SK-N-SH (cell line): ENCODE data around the gene TFF3. TPM values are rescaled to one million over a fixed set of nuclear protein-coding genes. Genes with fewer than 3 reads are reported as not detected.

Experiments used
- CTCF ChIA-PET: fragments of 300-600, 350-600 bp; formaldehyde crosslinking; extraction: SDS; loops from one replicate; lab custom pipeline; 2021; lab: Yijun Ruan, JAX
- POLR2A ChIA-PET: fragments of 350-600 bp; sonication (Branson Sonifier 250); formaldehyde crosslinking; extraction: SDS; loops from one replicate; lab custom pipeline; 2020; ENCODE audit warnings: antibody characterized with exemption, inconsistent platforms; lab: Yijun Ruan, JAX
- DNase-seq: peaks from one replicate; pipeline ENCODE4 v3.0.0; 2012
- H2AFZ ChIP-seq: fragments of 200-600 bp; sonication (generic); 2 replicates; pipeline ENCODE4 v1.8.1; 2016; ENCODE audit warnings: antibody characterized with exemption, mild to moderate bottlenecking, low read depth
- H3F3A ChIP-seq: fragments of 200-600 bp; sonication (generic); replicated peaks from 2 replicates; pipeline ENCODE3; 2016; ENCODE audit warnings: antibody characterized with exemption, mild to moderate bottlenecking; ENCODE audit not compliant: insufficient read depth
- H3K27ac ChIP-seq, 2 experiments: fragments of 200-500 bp in 1 of 2; fragments of 200-600 bp in 1 of 2; sonication (Bioruptor generic) in 1 of 2; sonication (generic), shearing (Covaris generic) in 1 of 2; 2 replicates each; pipeline versions ENCODE4 v1.5.1 to v1.6.1; 2014 to 2016; ENCODE audit warnings: low read depth in 2 of 2, inconsistent platforms in 1 of 2, low read length in 1 of 2, mild to moderate bottlenecking in 1 of 2, mixed read lengths in 1 of 2
- H3K27me3 ChIP-seq: fragments of 200-600 bp; sonication (generic), shearing (Covaris generic); 2 replicates; pipeline ENCODE4 v1.6.1; 2016; ENCODE audit warnings: mixed run types; ENCODE audit not compliant: insufficient read depth
- H3K36me3 ChIP-seq, 2 experiments: fragments of 200-500 bp in 1 of 2; fragments of 200-600 bp in 1 of 2; sonication (Bioruptor generic) in 1 of 2; sonication (generic) in 1 of 2; replicated peaks in 1 of 2; 2 replicates each; pipeline versions ENCODE3 to v1.5.1; 2014 to 2016; ENCODE audit warnings: low read length in 1 of 2, mild to moderate bottlenecking in 1 of 2; ENCODE audit not compliant: insufficient read depth in 2 of 2, control insufficient read depth in 1 of 2
- H3K4me1 ChIP-seq, 2 experiments: fragments of 200-500 bp in 1 of 2; fragments of 200-600 bp in 1 of 2; sonication (Bioruptor generic) in 1 of 2; sonication (generic), shearing (Covaris generic) in 1 of 2; 2 replicates each; pipeline versions ENCODE4 v1.5.1 to v1.6.1; 2014 to 2016; ENCODE audit warnings: low read depth in 1 of 2, low read length in 1 of 2, mixed run types in 1 of 2; ENCODE audit not compliant: insufficient read depth in 2 of 2, control insufficient read depth in 1 of 2
- H3K4me2 ChIP-seq: fragments of 200-600 bp; sonication (generic), shearing (Covaris generic); 2 replicates; pipeline ENCODE4 v1.6.1; 2017; ENCODE audit warnings: mixed run types
- H3K4me3 ChIP-seq, 2 experiments: fragments of 200-500 bp in 1 of 2; fragments of 200-600 bp in 1 of 2; sonication (Bioruptor generic) in 1 of 2; sonication (generic), shearing (Covaris generic) in 1 of 2; 2 replicates each; pipeline versions ENCODE4 v1.5.1 to v1.8.1; 2014 to 2016; ENCODE audit warnings: low read depth in 2 of 2, inconsistent platforms in 1 of 2, low read length in 1 of 2, mild to moderate bottlenecking in 1 of 2, mixed read lengths in 1 of 2, moderate library complexity in 1 of 2
- H3K79me2 ChIP-seq: fragments of 200-600 bp; sonication (generic); 2 replicates; pipeline ENCODE4 v1.8.1; 2017; ENCODE audit warnings: mild to moderate bottlenecking; ENCODE audit not compliant: insufficient read depth
- H3K9ac ChIP-seq: fragments of 200-600 bp; sonication (generic); 2 replicates; pipeline ENCODE4 v1.6.1; 2017; ENCODE audit warnings: mixed run types
- H3K9me2 ChIP-seq: fragments of 200-600 bp; sonication (generic); 2 replicates; pipeline ENCODE4 v1.6.1; 2017; ENCODE audit warnings: mixed run types
- H3K9me3 ChIP-seq: fragments of 200-600 bp; sonication (generic); 2 replicates; pipeline ENCODE4 v1.6.1; 2017; ENCODE audit warnings: mixed run types, mild to moderate bottlenecking, moderate library complexity
- H4K20me1 ChIP-seq: fragments of 200-600 bp; sonication (generic); 2 replicates; pipeline ENCODE4 v1.6.1; 2017; ENCODE audit warnings: mild to moderate bottlenecking, mixed run types; ENCODE audit not compliant: insufficient read depth
- EZH2phosphoT487 ChIP-seq: fragments of 200-600 bp; sonication (generic); IDR thresholded peaks from 2 replicates; pipeline ENCODE4 v1.6.1; 2017; ENCODE audit warnings: low read depth, mixed run types, mild to moderate bottlenecking, antibody characterized with exemption, moderate library complexity, borderline replicate concordance
- FOSL2 ChIP-seq: IDR thresholded peaks from 2 replicates; pipeline ENCODE4 v1.4.0; 2012; ENCODE audit warnings: low read depth, mild to moderate bottlenecking, moderate library complexity, borderline replicate concordance
- FOXJ3 ChIP-seq: sonication (generic); formaldehyde crosslinking; IDR thresholded peaks from 2 replicates; pipeline ENCODE4 v1.5.1; 2020; ENCODE audit warnings: mild to moderate bottlenecking, missing genetic modification reagents
- FOXM1 ChIP-seq: IDR thresholded peaks from 2 replicates; pipeline ENCODE4 v1.4.0; 2012; ENCODE audit warnings: low read depth, mild to moderate bottlenecking
- GATA2 ChIP-seq: sonication (generic); formaldehyde crosslinking; IDR thresholded peaks from 2 replicates; pipeline ENCODE4 v1.5.0; 2020; ENCODE audit warnings: mild to moderate bottlenecking, missing genetic modification reagents
- RFX5 ChIP-seq: IDR thresholded peaks from 2 replicates; pipeline ENCODE4 v1.6.1; 2012; ENCODE audit warnings: mild to moderate bottlenecking, improper control_type of control experiment, low read length
- RXRA ChIP-seq: IDR thresholded peaks from 2 replicates; pipeline ENCODE4 v1.4.0; 2012; ENCODE audit warnings: low read depth, mild to moderate bottlenecking, borderline replicate concordance
- TAF1 ChIP-seq: IDR thresholded peaks from 2 replicates; pipeline ENCODE4 v1.6.1; 2012; ENCODE audit warnings: low read depth, mild to moderate bottlenecking, low read length, moderate library complexity, borderline replicate concordance
- TCF12 ChIP-seq: IDR thresholded peaks from 2 replicates; pipeline ENCODE4 v1.4.0; 2012
- ZBTB33 ChIP-seq: IDR thresholded peaks from 2 replicates; pipeline ENCODE4 v1.4.0; 2012; ENCODE audit warnings: low read depth, borderline replicate concordance
- WGBS: methylation state at CpG from one replicate; pipeline ENCODE4 v1.1.6; 2017; ENCODE audit warnings: low lambda C conversion rate; 5-methylcytosine and 5-hydroxymethylcytosine counted together
- polyA plus RNA-seq, 3 experiments: library from polyadenylated mRNA; depleted of rRNA; stranded (reverse); fragments of >200 nt; gene quantifications; 2 replicates each; pipeline ENCODE4 v1.2.3, GENCODE V29; 2012
- TF ChIP-seq, protein P1 (sequence below): IDR thresholded peaks from 2 replicates; pipeline ENCODE4 v1.4.0; 2012; ENCODE audit warnings: low read depth, borderline replicate concordance
- TF ChIP-seq, protein P2 (sequence below): IDR thresholded peaks from 2 replicates; pipeline ENCODE4; 2012
- TF ChIP-seq, protein P3 (sequence below): fragments of 200-600 bp; sonication (generic); IDR thresholded peaks from 2 replicates; pipeline ENCODE4 v1.6.1; 2017; ENCODE audit warnings: antibody characterized with exemption, mild to moderate bottlenecking, moderate library complexity
- TF ChIP-seq, protein P4 (sequence below): fragments of 150-350 bp; IDR thresholded peaks from 2 replicates; pipeline ENCODE4 v1.6.1; 2017; ENCODE audit warnings: antibody characterized with exemption, low read length, low read depth, borderline replicate concordance
- TF ChIP-seq, protein P5 (sequence below): IDR thresholded peaks from 2 replicates; pipeline ENCODE4 v1.6.1; 2012; ENCODE audit warnings: mild to moderate bottlenecking, low read depth, low read length, moderate library complexity

The TFF3 gene
- polyA plus RNA-seq, 1 of the 3 experiments (the other 2 are of a cell fraction), result not detected

- WGBS, result 44% methylated on average over 4 of the region's 4 CpGs
- Histone ChIP-seq H3K4me3 (no peak overlapping the region), H3F3A (no peaks in the 10 kb centered on the region), H3K79me2 (no peaks in the 10 kb centered on the region), H3K27ac (no peak overlapping the region), H3K4me2 (no peak overlapping the region)
- no peak for DNase-seq
- TF ChIP-seq ZBTB33 (no peak), TAF1 (no peak), RXRA (no peak), RFX5 (no peak), FOXM1 (no peak), GATA2 (CRISPR knock-in tag) (no peak), FOSL2 (no peak), FOXJ3 (CRISPR knock-in tag) (no peak), EZH2phosphoT487 (no peak), TCF12 (no peak)
- TF ChIP-seq, protein P1, sequence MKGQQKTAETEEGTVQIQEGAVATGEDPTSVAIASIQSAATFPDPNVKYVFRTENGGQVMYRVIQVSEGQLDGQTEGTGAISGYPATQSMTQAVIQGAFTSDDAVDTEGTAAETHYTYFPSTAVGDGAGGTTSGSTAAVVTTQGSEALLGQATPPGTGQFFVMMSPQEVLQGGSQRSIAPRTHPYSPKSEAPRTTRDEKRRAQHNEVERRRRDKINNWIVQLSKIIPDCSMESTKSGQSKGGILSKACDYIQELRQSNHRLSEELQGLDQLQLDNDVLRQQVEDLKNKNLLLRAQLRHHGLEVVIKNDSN, result no peak
- TF ChIP-seq, protein P2, sequence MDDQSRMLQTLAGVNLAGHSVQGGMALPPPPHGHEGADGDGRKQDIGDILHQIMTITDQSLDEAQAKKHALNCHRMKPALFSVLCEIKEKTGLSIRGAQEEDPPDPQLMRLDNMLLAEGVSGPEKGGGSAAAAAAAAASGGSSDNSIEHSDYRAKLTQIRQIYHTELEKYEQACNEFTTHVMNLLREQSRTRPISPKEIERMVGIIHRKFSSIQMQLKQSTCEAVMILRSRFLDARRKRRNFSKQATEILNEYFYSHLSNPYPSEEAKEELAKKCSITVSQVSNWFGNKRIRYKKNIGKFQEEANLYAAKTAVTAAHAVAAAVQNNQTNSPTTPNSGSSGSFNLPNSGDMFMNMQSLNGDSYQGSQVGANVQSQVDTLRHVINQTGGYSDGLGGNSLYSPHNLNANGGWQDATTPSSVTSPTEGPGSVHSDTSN, result no peak
- TF ChIP-seq, protein P3, sequence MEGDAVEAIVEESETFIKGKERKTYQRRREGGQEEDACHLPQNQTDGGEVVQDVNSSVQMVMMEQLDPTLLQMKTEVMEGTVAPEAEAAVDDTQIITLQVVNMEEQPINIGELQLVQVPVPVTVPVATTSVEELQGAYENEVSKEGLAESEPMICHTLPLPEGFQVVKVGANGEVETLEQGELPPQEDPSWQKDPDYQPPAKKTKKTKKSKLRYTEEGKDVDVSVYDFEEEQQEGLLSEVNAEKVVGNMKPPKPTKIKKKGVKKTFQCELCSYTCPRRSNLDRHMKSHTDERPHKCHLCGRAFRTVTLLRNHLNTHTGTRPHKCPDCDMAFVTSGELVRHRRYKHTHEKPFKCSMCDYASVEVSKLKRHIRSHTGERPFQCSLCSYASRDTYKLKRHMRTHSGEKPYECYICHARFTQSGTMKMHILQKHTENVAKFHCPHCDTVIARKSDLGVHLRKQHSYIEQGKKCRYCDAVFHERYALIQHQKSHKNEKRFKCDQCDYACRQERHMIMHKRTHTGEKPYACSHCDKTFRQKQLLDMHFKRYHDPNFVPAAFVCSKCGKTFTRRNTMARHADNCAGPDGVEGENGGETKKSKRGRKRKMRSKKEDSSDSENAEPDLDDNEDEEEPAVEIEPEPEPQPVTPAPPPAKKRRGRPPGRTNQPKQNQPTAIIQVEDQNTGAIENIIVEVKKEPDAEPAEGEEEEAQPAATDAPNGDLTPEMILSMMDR, result no peak
- TF ChIP-seq, protein P4, sequence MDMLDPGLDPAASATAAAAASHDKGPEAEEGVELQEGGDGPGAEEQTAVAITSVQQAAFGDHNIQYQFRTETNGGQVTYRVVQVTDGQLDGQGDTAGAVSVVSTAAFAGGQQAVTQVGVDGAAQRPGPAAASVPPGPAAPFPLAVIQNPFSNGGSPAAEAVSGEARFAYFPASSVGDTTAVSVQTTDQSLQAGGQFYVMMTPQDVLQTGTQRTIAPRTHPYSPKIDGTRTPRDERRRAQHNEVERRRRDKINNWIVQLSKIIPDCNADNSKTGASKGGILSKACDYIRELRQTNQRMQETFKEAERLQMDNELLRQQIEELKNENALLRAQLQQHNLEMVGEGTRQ, result no peak
- TF ChIP-seq, protein P5, sequence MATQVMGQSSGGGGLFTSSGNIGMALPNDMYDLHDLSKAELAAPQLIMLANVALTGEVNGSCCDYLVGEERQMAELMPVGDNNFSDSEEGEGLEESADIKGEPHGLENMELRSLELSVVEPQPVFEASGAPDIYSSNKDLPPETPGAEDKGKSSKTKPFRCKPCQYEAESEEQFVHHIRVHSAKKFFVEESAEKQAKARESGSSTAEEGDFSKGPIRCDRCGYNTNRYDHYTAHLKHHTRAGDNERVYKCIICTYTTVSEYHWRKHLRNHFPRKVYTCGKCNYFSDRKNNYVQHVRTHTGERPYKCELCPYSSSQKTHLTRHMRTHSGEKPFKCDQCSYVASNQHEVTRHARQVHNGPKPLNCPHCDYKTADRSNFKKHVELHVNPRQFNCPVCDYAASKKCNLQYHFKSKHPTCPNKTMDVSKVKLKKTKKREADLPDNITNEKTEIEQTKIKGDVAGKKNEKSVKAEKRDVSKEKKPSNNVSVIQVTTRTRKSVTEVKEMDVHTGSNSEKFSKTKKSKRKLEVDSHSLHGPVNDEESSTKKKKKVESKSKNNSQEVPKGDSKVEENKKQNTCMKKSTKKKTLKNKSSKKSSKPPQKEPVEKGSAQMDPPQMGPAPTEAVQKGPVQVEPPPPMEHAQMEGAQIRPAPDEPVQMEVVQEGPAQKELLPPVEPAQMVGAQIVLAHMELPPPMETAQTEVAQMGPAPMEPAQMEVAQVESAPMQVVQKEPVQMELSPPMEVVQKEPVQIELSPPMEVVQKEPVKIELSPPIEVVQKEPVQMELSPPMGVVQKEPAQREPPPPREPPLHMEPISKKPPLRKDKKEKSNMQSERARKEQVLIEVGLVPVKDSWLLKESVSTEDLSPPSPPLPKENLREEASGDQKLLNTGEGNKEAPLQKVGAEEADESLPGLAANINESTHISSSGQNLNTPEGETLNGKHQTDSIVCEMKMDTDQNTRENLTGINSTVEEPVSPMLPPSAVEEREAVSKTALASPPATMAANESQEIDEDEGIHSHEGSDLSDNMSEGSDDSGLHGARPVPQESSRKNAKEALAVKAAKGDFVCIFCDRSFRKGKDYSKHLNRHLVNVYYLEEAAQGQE, result no peak
- TF ChIP-seq, all 33 proteins: peak for 0
- no peaks in the 10 kb centered on the region for H3K4me1 ChIP-seq
- H3K9ac ChIP-seq, result no peak overlapping the region
- ChIA-PET CTCF (interaction anchor here (0.9 to 1.3 kb wide), 4 partner anchors 14 to 201 kb away, joined by 3 to 5 read pairs (median 3); partner anchors contain the start of gene TFF2), POLR2A (interaction anchor here (0.6 kb wide), 1 partner anchor 12 kb away, joined by 3 read pairs; no protein-coding TSS in a partner anchor)
- no peaks in the 10 kb centered on the region for H3K9me3 ChIP-seq
- no peaks in the 10 kb centered on the region for H3K27me3 ChIP-seq
- H2AFZ ChIP-seq, result no peak overlapping the region
- H3K36me3 ChIP-seq, result no peaks in the 10 kb centered on the region
- H3K9me2 ChIP-seq, result no peaks in the 10 kb centered on the region
- no peaks in the 10 kb centered on the region for H4K20me1 ChIP-seq
These were observed 22.1 kb upstream of the TFF3 start for GRCh38 chr21:42337276-42337675.
